Measurements from ENCODE around the gene KRTCAP2. TPM values are rescaled to one million over a fixed set of nuclear protein-coding genes. Genes with fewer than 3 reads are reported as not detected.

The KRTCAP2 gene
- total RNA-seq, 2 donors from 2014 or later = 111 to 236 TPM

DNA sequence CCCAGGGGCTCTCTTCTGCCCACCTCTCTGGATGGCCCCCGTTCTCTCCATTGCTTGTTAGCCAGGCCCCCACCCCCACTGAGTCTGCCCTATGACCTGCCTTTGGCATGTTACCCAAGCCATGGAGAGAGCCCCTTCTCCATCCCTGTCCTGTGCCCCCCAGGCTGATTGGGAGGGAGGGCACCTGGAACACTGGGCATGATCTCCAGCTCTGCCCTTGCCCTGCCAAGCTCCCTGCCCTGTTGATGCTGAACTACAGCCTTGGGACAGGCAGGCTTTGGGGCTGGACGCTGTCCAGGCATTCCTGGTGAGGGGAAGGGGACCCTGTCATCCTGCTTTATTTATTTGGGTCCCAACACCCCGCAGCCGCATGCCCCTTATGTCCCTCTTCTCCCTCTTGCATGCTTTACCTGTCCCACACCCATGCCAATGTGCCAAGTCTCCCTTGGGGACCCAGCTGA is 11.3 kb upstream of the KRTCAP2 start:
- no peak overlapping the region for H3K4me3 ChIP-seq
- H3K27me3 ChIP-seq (replicated peaks; ENCODE audit: insufficient read depth) = no peaks in the 10 kb centered on the region
- 87% methylated on average over 4 of the region's 4 CpGs for WGBS
- intact Hi-C loops (cut with DNase I) = no loop called here
- H3K9me3 ChIP-seq = no peaks in the 10 kb centered on the region
- no peaks in the 10 kb centered on the region for H3K4me1 ChIP-seq (replicated peaks)
- H3K36me3 ChIP-seq = no peaks in the 10 kb centered on the region
- H3K27ac ChIP-seq = no peak overlapping the region
- no peak for DNase-seq (ENCODE audit: low spot score)
- no peak for TF ChIP-seq POLR2A (IDR thresholded peaks at IDR 0.05)
- TF ChIP-seq, protein P1, sequence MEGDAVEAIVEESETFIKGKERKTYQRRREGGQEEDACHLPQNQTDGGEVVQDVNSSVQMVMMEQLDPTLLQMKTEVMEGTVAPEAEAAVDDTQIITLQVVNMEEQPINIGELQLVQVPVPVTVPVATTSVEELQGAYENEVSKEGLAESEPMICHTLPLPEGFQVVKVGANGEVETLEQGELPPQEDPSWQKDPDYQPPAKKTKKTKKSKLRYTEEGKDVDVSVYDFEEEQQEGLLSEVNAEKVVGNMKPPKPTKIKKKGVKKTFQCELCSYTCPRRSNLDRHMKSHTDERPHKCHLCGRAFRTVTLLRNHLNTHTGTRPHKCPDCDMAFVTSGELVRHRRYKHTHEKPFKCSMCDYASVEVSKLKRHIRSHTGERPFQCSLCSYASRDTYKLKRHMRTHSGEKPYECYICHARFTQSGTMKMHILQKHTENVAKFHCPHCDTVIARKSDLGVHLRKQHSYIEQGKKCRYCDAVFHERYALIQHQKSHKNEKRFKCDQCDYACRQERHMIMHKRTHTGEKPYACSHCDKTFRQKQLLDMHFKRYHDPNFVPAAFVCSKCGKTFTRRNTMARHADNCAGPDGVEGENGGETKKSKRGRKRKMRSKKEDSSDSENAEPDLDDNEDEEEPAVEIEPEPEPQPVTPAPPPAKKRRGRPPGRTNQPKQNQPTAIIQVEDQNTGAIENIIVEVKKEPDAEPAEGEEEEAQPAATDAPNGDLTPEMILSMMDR (IDR thresholded peaks at IDR 0.05) = no peak
- no peak for TF ChIP-seq POLR2AphosphoS5 (IDR thresholded peaks at IDR 0.05)

- no peak for DNase-seq (ENCODE audit: low spot score)
- Histone ChIP-seq H3K27ac (no peak overlapping the region), H3K4me3 (no peak overlapping the region), H3K27me3 (replicated peaks; ENCODE audit: insufficient read depth) (no peaks in the 10 kb centered on the region), H3K4me1 (replicated peaks) (no peaks in the 10 kb centered on the region), H3K36me3 (no peaks in the 10 kb centered on the region), H3K9me3 (no peaks in the 10 kb centered on the region)
- 91% methylated on average over 19 of the region's 20 CpGs for WGBS
- intact Hi-C loops (cut with DNase I) = no loop called here
- TF ChIP-seq, protein P1 (IDR thresholded peaks at IDR 0.05) = no peak
- no peak for TF ChIP-seq POLR2AphosphoS5 (IDR thresholded peaks at IDR 0.05)
- no peak for TF ChIP-seq POLR2A (IDR thresholded peaks at IDR 0.05)
Measured at GRCh38 chr1:155183775-155184221, 10.7 kb upstream of the KRTCAP2 start.

DNA sequence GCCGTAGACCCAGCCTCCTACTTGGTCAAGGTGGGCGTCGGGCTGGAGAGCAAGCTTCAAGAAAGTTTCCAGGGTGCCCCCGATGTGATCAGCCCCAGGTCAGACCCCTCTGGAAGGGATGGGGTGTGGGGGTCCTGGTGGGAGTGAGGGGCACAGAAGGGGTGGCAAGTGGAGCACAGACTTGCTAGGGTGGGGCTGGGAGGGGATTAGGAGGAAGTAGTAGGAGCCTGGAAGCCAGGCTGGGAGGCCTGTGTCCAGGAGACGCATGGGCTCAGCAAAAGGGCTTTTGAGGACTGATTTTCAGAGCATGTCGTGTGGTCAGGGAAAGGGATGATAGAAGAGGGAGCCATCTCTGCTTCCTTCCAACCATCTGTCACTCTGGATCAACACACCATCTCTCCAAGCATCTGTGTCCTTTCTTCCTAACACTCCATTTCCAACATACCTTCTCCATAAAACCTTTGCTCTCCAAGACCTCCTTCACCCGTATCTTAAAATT is 9.0 kb upstream of the KRTCAP2 start:
- no peak for DNase-seq (ENCODE audit: low spot score)
- Histone ChIP-seq H3K27ac (no peak overlapping the region), H3K4me1 (replicated peaks) (no peaks in the 10 kb centered on the region), H3K27me3 (replicated peaks; ENCODE audit: insufficient read depth) (no peaks in the 10 kb centered on the region), H3K9me3 (no peaks in the 10 kb centered on the region), H3K36me3 (no peaks in the 10 kb centered on the region), H3K4me3 (no peak overlapping the region)
- 92% methylated on average over 7 of the region's 7 CpGs for WGBS
- TF ChIP-seq, protein P1 (IDR thresholded peaks at IDR 0.05) = no peak
- no peak for TF ChIP-seq POLR2A (IDR thresholded peaks at IDR 0.05)
- TF ChIP-seq POLR2AphosphoS5 (IDR thresholded peaks at IDR 0.05) = no peak
- intact Hi-C loops (cut with DNase I) = no loop called here

DNA sequence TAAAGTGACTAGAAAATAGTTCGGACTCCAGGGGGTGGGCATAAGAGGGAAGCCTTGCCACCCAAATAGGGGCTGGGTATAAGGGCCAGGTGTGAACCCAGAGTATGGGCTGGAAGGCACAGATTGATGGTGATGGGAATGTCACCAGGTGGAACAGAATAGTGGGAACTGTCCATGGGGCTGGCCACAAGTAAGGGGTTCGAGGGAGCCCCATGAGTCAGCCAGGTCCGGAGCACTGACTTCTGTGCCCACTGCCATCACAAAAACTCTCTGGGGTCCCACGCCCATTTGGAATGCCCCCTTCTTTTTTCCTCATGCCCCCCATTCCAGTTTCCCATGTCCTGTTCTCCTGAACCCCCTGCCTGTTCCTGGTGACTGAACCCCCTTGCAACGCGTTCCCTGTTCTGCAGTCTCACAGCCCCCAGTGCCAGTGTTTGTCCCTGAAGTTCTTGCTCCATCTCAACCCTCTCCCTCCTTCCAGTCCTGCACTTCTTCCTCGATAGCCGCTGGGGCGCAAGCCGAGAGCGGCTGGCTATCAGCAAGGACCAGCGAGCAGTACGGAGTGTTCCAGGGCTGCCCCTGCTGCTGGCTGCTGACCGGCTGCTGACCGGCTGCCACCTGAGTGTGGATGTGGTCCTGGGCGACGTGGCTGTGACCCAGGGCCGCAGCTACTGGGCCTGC is 8.4 kb upstream of the KRTCAP2 start:
- H3K27ac ChIP-seq = no peak overlapping the region

More for the DNA sequence above, 8.4 kb upstream of the KRTCAP2 start:
- Histone ChIP-seq H3K27me3 (replicated peaks; ENCODE audit: insufficient read depth) (no peaks in the 10 kb centered on the region), H3K36me3 (no peaks in the 10 kb centered on the region), H3K9me3 (no peaks in the 10 kb centered on the region), H3K4me1 (replicated peaks) (no peaks in the 10 kb centered on the region), H3K4me3 (no peak overlapping the region)
- 86% methylated on average over 18 of the region's 18 CpGs for WGBS
- DNase-seq (ENCODE audit: low spot score) = no peak
- TF ChIP-seq, protein P1 (IDR thresholded peaks at IDR 0.05) = no peak
- no peak for TF ChIP-seq POLR2A (IDR thresholded peaks at IDR 0.05)
- TF ChIP-seq POLR2AphosphoS5 (IDR thresholded peaks at IDR 0.05) = no peak
- intact Hi-C loops (cut with DNase I) = no loop called here

All from prostate gland (tissue), 2 donors.